ENCODE data around the gene COPA.

- TF ChIP-seq POLR2A (IDR thresholded peaks at IDR 0.05; ENCODE audit: low read depth, low read length) = no peak
- TF ChIP-seq PAX5 (IDR thresholded peaks at IDR 0.05; ENCODE audit: insufficient read depth, low read length, severe bottlenecking) = no peak
Measured at GRCh38 chr1:160370561-160371345, 27.7 kb upstream of the COPA start.
